Omental fat pad (tissue), 4 donors: Measurements from ENCODE around the gene FAM83C. TPM values are rescaled to one million over a fixed set of nuclear protein-coding genes. Genes with fewer than 3 reads are reported as not detected.

Source experiments
- ATAC-seq: fragments of 150-250 bp; one replicate; pipeline ENCODE4 v1.9.1; 2016; ENCODE audit warnings: mild to moderate bottlenecking, moderate library complexity; ENCODE audit not compliant: low FRiP score
- DNase-seq: peaks from one replicate; pipeline ENCODE4 v3.0.0-alpha.2; 2019; ENCODE audit warnings: low spot score
- total RNA-seq, 4 donors: library from RNA; depleted of rRNA; stranded (reverse); fragments of >200 nt; gene quantifications; one replicate each; pipeline ENCODE4 v1.1.0, GENCODE V29; 2016
- TF ChIP-seq, protein P1 (sequence below), 3 donors: fragments of 450-650 bp; IDR thresholded peaks; one replicate each; pipeline ENCODE4 v1.5.1; 2016 to 2017; ENCODE audit warnings: antibody characterized with exemption in 3 of 3, mild to moderate bottlenecking in 3 of 3, moderate library complexity in 2 of 3

FAM83C gene
- total RNA-seq, 4 donors from 2014 or later = 0.09 TPM; not detected in 3

DNA sequence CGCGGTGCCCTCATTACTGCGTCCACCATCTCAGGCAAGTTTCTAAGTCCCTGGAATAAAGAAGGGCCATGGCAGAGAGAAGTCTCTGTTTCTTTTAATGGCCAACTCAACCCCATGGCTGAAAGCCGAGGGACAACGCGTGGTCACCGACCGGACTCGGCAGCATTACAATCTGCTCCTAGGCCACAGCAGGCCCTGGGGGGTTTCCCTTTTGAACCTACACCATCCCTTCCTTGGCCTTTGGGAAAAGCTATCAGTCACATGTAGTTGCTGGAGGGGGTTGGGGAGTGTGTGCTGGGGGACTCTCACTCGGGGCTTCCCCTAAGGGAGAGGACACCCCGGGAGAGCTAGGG is 11.1 kb upstream of the FAM83C start:
- TF ChIP-seq, protein P1, sequence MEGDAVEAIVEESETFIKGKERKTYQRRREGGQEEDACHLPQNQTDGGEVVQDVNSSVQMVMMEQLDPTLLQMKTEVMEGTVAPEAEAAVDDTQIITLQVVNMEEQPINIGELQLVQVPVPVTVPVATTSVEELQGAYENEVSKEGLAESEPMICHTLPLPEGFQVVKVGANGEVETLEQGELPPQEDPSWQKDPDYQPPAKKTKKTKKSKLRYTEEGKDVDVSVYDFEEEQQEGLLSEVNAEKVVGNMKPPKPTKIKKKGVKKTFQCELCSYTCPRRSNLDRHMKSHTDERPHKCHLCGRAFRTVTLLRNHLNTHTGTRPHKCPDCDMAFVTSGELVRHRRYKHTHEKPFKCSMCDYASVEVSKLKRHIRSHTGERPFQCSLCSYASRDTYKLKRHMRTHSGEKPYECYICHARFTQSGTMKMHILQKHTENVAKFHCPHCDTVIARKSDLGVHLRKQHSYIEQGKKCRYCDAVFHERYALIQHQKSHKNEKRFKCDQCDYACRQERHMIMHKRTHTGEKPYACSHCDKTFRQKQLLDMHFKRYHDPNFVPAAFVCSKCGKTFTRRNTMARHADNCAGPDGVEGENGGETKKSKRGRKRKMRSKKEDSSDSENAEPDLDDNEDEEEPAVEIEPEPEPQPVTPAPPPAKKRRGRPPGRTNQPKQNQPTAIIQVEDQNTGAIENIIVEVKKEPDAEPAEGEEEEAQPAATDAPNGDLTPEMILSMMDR (IDR thresholded peaks at IDR 0.05) = no peak
- DNase-seq (no peak), ATAC-seq (no peak)

DNA sequence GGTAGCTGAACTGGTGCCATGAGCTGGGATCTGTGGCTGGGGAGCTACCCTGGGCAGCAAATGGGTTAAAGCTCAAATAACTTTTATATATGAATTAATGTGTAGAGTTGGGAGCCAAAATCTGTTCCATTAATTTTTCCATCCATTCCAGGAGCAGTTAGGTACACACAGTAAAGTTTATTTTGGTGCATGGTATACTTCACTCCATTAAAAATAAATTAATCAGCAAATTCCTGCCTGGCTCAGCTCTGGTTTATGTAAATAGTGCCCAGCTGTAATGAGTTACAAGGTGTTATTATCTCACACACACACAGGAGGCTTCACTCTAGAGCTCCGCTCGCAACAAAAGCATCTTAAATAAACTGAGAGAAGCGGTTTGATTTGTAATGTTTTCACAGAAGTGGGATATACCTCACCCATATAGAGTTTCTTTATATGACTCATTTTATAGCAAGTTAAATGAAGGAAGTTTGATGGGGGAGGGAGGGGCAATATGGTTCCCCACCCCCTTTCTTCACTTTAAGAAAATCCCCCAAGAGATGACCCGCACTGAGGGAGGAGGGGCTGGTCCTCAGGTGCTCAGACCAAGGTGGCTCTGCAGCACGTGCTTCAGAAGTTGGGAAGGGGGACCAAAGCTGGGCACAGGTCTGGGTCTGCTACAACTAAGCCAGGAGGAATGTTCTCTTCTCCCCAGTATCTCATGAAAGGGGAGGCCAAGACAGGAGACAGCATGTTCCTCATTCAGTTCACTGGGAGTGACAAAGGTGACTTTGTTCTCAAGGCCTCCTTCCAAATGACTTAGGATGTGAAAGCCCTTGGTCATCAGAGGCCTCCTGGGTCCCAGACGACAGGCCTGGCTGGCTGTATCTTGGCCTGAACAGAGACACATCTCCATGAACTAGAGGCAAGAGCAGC is 10.5 kb upstream of the FAM83C start:
- no peak for ATAC-seq
- no peak for DNase-seq
- TF ChIP-seq, protein P1 (IDR thresholded peaks at IDR 0.05) = no peak

DNA sequence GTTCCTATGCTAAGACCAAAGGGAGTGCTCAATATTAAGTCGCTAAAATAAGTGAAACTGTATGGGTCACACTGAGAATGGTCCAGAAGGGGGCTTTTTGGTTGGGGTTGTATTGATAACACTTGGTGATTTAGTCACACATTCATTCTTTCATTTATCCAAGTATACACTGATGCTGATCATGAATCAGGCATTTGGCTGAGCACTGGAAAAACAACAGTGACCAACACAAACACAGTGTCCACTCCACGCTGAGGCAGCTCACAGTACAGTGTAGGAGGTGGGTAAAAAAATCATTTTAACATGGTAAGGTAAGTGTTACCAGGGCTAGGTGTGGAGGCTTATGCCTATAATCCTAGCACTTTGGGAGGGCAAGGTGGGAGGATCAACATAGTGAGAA is 9.2 kb upstream of the FAM83C start:
- TF ChIP-seq, protein P1 (IDR thresholded peaks at IDR 0.05) = no peak
- no peak for ATAC-seq

DNA sequence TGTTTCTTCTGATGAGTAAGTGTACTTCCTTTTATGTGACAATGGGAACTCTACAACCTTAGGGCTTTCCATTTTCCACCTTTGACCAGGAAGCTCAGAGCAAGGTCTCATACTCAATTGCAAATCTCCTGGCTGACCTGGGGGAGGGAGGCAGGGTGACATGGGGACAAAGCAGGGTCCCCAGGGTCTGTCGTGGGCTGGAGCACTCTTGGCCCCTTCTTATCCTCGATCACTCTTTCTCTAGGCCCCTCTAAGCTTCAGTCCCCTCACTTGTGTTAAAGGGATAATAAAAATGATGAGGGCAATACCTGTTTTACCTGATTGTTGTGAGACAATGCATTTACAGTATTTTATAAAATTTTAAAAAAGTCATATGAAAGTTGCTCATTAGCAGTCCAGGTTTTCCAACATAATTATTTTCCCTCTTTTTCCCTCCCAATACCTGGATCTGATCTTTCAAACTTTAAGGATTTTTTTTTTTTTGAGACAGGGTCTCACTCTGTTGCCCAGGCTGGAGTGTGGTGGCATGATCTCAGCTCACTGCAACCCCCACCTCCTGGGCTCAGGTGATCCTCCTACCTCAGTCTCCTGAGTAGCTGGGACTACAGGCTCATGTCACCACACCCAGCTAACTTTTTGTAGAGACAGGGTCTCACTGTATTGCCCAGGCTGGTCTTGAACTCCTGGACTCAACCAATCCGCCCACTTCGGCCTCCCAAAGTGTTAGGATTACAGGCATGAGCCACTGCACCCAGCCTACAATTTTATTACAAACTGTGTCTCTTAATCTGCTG is 8.4 kb upstream of the FAM83C start:
- TF ChIP-seq, protein P1 (IDR thresholded peaks at IDR 0.05) = no peak
- ATAC-seq (no peak), DNase-seq (no peak)

More for the DNA sequence above, 9.2 kb upstream of the FAM83C start:
- no peak for DNase-seq

DNA sequence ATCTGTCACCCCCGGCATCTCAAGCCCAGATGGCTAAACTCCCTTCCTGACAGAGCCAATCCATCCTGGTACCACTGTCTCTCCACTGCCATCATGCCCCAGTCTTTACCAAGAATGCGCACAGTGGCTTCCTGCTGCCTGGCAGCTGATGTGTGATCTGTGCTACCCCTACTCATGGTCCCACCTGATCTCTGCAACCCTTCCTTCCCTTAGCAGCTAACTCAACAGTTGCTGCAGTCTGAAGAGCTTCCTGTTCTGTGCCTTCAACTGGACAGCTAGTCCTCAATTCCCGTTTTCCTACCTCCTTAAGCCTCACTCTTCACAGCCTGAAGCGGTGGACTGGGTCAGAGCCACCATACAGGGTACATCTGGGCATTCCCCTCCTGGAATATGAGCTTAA is 7.6 kb upstream of the FAM83C start:
- TF ChIP-seq, protein P1 (IDR thresholded peaks at IDR 0.05) = no peak
- DNase-seq (no peak), ATAC-seq (no peak)

DNA sequence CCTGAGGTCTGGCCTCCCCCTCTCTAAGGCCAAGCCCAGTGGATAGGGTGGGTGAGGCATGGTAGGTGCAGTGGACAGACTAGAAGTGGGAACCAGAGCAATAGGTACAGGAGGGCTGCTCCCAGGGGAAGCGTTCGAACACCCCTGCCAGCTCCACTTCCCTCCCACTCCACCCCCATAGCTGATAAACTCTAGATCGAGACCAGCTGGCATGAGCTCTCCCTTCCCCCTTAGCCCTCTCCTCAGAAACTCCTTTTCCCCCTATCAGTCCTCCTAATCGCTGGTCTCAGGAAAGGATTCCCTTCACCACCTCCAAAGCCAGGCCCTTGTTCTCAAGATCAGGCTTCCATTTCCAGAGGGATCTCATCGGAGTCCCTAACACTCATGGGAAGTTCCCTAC is 6.0 kb upstream of the FAM83C start:
- TF ChIP-seq, protein P1 (IDR thresholded peaks at IDR 0.05) = no peak
- ATAC-seq (no peak), DNase-seq (no peak)
